A673 (cell line): ENCODE data around the gene RASSF7. TPM values are rescaled to one million over a fixed set of nuclear protein-coding genes. Genes with fewer than 3 reads are reported as not detected.

ENCODE experiments used
- BruUV-seq: library from RNA; stranded (reverse); fragments of 400-500 nt; replicated peaks from 2 replicates; lab custom pipeline; 2021; lab: Mats Ljungman, UMichigan
- CTCF ChIA-PET: fragments of 300-600 bp; sonication (Branson Sonifier 250); formaldehyde crosslinking; loops from one replicate; lab custom pipeline; 2022; ENCODE audit warnings: antibody characterized with exemption; lab: Charles Lee
- POLR2A ChIA-PET: fragments of 300-600 bp; sonication (Branson Sonifier 250); formaldehyde crosslinking; loops from one replicate; lab custom pipeline; 2022; ENCODE audit warnings: antibody characterized with exemption; ENCODE audit not compliant: low non-redundant PET; lab: Charles Lee
- DNase-seq: peaks from one replicate; pipeline ENCODE4 v3.0.0-alpha.2; 2015; ENCODE audit warnings: low spot score
- H3K27ac ChIP-seq: fragments of 200-600 bp; sonication (generic); 2 replicates; pipeline ENCODE4 v1.5.1; 2016; ENCODE audit warnings: mixed run types, low read depth, mild to moderate bottlenecking, mixed read lengths, antibody characterized with exemption, low read length; ENCODE audit not compliant: poor library complexity, severe bottlenecking
- H3K27me3 ChIP-seq: fragments of 200-600 bp; sonication (generic); replicated peaks from 2 replicates; pipeline ENCODE4 v1.6.1; 2017; ENCODE audit warnings: mixed run types, low read depth, mild to moderate bottlenecking, mixed read lengths, antibody characterized with exemption, low read length; ENCODE audit not compliant: insufficient read depth, poor library complexity
- H3K36me3 ChIP-seq: fragments of 200-600 bp; sonication (generic); 2 replicates; pipeline ENCODE4 v1.6.1; 2016; ENCODE audit warnings: mixed run types, mild to moderate bottlenecking, mixed read lengths, antibody characterized with exemption, low read length; ENCODE audit not compliant: insufficient read depth, poor library complexity, severe bottlenecking
- H3K4me1 ChIP-seq: fragments of 200-600 bp; sonication (generic); 2 replicates; pipeline ENCODE4 v1.6.1; 2017; ENCODE audit warnings: mixed run types, mild to moderate bottlenecking, mixed read lengths, antibody characterized with exemption, low read length; ENCODE audit not compliant: insufficient read depth, poor library complexity, severe bottlenecking
- H3K4me3 ChIP-seq: fragments of 200-600 bp; sonication (generic); 2 replicates; pipeline ENCODE4 v1.5.1; 2016; ENCODE audit warnings: low read depth, mixed run types, mild to moderate bottlenecking, mixed read lengths, low read length; ENCODE audit not compliant: poor library complexity, severe bottlenecking
- H3K9me3 ChIP-seq: fragments of 200-600 bp; sonication (generic); 2 replicates; pipeline ENCODE4 v1.6.1; 2016; ENCODE audit warnings: mixed run types, low read depth, mild to moderate bottlenecking, mixed read lengths, antibody characterized with exemption, low read length; ENCODE audit not compliant: poor library complexity, severe bottlenecking
- CTCF ChIP-seq: fragments of 300-800, 200-600 bp; sonication (generic); conservative IDR thresholded peaks from 2 replicates; pipeline ENCODE4 v1.5.1; 2017; ENCODE audit warnings: low read depth, mild to moderate bottlenecking, antibody characterized with exemption, low read length, moderate library complexity, mixed read lengths
- EZH2 ChIP-seq: fragments of 200-600 bp; sonication (generic); IDR thresholded peaks from 2 replicates; pipeline ENCODE4 v1.6.1; 2017; ENCODE audit warnings: borderline replicate concordance, low read depth, mild to moderate bottlenecking, mixed read lengths, antibody characterized with exemption, low read length; ENCODE audit not compliant: poor library complexity, severe bottlenecking
- intact Hi-C: fragments of 100-400 bp; cut with micrococcal nuclease; formaldehyde crosslinking; loops from one replicate; pipeline ENCODE4 v1.10.0; 2022; ENCODE audit not compliant: unreplicated experiment
- total RNA-seq: library from RNA; stranded (reverse); gene quantifications from 2 replicates; pipeline ENCODE4 v1.2.3, GENCODE V29; 2021

The RASSF7 gene
- total RNA-seq, 1 experiment from 2014 or later, result 4.6 TPM

- intact Hi-C loops, result no loop called here
- ChIA-PET CTCF (no interaction called here), POLR2A (no interaction called here)
- H3K27me3 ChIP-seq, result no peaks in the 10 kb centered on the region
- peaks cover 17% of the 10 kb centered on the region for H3K4me1 ChIP-seq
- H3K4me3 ChIP-seq, result peak overlapping the region; percentile 71
- BruUV-seq, result no TSS peak
- H3K9me3 ChIP-seq, result no peaks in the 10 kb centered on the region
- DNase-seq, result no peak
- H3K27ac ChIP-seq, result peak overlapping the region; percentile 69
- H3K36me3 ChIP-seq, result peaks cover 14% of the 10 kb centered on the region
- no peak for TF ChIP-seq CTCF
- TF ChIP-seq EZH2, result no peak
These were observed 26.2 kb upstream of the RASSF7 start for GRCh38 chr11:534396-535209.

- POLR2A ChIA-PET, result no interaction called here
- intact Hi-C loops, result no loop called here
- no peak for TF ChIP-seq CTCF
- no peak for TF ChIP-seq EZH2
- Histone ChIP-seq H3K27ac (no peak overlapping the region), H3K36me3 (peaks cover 14% of the 10 kb centered on the region), H3K4me3 (peak overlapping the region; percentile 71), H3K27me3 (no peaks in the 10 kb centered on the region), H3K9me3 (no peaks in the 10 kb centered on the region), H3K4me1 (peaks cover 17% of the 10 kb centered on the region)
- CTCF ChIA-PET, result no interaction called here
- BruUV-seq, result no TSS peak
- DNase-seq, result no peak
These were observed 25.6 kb upstream of the RASSF7 start for GRCh38 chr11:535210-535518.

- intact Hi-C loops, result no loop called here
- BruUV-seq, result no TSS peak
- peak within 1 kb of the TSS; percentile 71 for H3K4me3 ChIP-seq
- ChIA-PET CTCF (interaction anchor here (0.6 kb wide), 1 partner anchor 17 kb away, joined by 3 read pairs; no protein-coding TSS in a partner anchor), POLR2A (no interaction called here)
- no peak for TF ChIP-seq CTCF
- no peak for TF ChIP-seq EZH2
- peaks cover 14% of the 10 kb centered on the region for H3K36me3 ChIP-seq
- H3K27me3 ChIP-seq, result no peaks in the 10 kb centered on the region
- H3K9me3 ChIP-seq, result no peaks in the 10 kb centered on the region
- peak within 1 kb of the TSS; percentile 93 for H3K27ac ChIP-seq
- H3K4me1 ChIP-seq, result peaks cover 17% of the 10 kb centered on the region
- DNase-seq, result peak; percentile 96
These were observed 25.0 kb upstream of the RASSF7 start, which contains the start of gene HRAS for GRCh38 chr11:535519-536454. HRAS (minus strand) TSS chr11:535576.
